Measurements from ENCODE around the gene LAMA2.
"Not testable (repeated sequence)": the region's sequence is repeated elsewhere in the genome, so short reads cannot be mapped to it uniquely, and the experiment has no call there.

Gene LAMA2

DNA sequence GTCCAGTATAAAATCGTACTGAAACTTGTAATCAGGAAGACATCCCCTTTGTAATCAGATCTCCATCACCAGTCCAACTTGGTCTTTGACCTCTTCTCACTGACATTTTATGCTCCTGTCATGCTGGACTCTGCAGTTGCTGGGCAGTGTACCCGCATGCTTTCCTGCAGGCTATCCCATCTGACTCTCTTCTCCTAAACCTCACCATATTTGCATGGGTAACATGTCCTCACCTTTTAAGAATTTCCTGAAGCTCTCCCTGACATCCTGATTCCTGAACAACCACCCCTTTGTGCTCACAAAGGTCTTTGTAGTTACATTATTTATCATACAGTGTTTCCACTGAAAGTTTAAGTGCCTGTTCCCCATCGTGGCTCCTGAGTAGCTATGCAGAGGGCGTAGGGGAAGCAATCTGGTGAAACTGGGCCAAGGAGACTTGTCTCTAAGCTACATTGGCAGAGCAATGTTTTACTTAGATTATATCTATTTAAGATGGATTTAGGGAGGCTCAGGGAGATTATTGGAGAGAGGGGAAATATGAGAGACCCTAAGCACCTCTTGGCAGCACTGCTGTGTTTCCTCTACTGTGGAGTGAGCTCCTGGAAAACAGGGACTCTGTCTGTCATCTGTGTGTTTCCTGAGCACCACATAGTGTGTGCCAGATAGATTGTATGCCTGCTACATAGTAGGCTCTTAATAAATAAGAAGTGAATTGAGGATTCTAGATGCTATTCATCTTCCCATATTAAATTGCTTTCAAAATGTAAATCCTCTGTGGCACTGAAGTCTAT, 124.0 kb downstream of the LAMA2 start:
- DNase-seq (ENCODE audit: low read depth) = no peak

DNA sequence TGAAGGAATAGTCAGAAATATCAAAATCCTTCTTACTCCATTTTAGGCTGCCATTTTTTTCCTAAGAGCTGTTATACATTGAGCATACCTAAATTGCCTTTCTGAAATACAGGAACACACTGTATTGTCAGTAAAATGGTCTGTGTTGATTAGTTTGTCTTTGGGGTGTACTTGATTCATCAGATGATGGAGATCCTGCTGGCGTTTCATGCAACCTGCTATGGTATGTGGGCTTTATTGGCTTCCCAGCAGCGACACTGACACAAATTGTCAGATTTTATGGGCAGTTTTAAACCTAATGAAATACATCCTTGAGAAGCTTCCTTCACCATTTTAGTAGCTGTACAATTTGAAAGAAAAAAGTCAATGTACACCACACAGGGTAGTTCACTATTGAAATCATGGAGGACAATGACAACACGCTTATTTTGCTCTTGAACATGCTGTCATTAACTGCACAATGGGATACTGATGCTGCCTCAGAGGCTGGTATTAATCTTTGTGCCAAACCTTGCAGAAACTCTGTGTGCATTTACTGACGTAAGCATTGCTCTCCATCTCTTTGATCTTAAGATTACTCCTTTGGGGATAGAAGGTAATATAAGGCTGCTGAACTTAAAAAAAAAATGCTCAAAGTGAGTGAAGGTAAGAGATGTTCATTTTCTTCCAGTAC, 124.9 kb downstream of the LAMA2 start:
- DNase-seq (ENCODE audit: low read depth) = no peak

DNA sequence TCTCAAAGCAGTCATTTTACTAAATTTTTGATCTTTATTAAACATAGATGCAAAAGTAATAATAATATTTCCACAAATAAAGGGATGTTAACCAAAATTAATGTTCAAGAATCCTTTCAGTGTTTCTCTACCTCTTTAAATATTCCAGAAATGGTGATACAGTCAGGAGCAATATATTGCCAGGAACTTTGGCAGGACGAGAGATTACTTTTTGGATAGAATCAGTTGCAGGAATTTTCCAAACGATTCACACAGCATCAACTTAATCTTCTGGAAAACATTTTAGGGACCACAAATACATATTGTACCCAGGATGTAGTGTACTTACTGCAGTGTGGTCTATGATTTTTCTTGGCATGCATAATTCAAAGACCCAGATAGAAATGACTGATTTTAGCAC, 125.7 kb downstream of the LAMA2 start:
- no peak for DNase-seq (ENCODE audit: low read depth)

DNA sequence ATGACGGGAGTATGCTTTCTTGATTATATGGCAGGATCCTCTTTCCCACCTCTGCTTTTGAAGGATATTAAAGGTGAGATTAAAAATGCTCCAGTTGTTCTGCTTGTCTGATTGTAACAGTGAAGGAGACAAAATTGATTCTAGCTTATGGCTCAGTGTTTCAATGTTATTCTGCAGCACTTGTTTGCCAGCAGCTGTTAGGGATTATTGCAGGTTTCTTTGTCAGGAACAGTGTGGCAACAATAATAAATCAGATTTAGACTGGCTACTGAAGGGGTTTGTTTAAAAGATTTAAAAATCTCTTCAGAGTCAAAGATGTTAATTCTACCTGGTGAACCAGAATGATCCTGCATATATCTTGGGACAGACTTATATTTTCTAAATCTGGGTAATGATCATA, 126.9 kb downstream of the LAMA2 start:
- no peak for DNase-seq (ENCODE audit: low read depth)

DNA sequence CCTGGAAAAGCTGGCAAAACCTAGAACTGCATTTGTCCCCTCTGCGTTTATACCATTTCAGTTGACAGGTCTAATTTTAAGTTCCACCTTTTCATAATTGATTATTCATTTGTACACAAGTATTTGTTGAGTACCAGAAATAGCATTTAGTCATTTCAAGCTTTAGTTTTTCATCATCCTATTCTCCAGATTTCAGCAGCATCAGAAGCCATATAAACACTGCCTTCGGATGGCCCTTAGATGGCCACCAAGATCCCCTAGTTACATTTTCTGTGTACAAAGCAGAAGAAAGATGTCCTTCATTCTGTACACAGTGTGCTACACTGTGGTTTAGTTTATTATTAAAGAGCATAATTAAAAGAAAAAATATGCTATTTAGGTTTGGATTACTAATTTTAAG, 131.4 kb downstream of the LAMA2 start:
- DNase-seq (ENCODE audit: low read depth) = no peak

DNA sequence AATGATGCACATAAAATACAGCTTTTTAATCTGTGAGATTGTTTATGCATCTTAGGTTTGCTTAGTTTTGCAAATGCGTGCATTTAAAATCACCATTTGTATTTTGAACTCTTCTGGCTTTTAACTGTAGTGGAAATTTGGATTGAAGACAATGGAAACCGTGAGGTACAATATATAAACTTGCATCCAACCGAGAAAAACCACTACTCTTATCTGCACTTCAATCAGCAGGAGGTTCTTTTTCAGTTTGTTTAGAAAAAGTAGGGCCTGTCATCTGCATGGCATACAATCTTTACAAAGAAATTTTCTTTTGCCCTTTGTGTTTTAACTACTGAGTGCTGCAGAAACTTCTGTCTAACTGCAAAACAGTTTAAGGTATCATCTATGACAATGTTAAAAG, 132.8 kb downstream of the LAMA2 start:
- no peak for DNase-seq (ENCODE audit: low read depth)

DNA sequence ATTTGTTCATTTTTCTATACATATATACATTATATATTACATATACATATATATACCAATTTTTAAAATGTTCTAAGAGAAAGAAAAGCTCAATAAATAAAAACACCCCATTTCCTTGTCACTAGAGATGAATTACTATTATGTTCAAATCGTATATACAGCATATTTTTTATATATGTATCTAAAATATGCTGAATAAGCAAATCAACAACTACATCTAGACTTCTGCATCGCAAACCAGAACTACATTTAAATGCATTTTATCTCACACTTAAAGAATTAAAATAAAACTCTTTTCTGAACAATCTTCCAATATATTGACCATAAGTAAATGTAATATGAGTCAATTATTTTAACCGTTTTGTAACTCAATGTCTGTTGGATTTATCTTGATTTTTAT, 133.9 kb downstream of the LAMA2 start:
- DNase-seq (ENCODE audit: low read depth) = no peak

DNA sequence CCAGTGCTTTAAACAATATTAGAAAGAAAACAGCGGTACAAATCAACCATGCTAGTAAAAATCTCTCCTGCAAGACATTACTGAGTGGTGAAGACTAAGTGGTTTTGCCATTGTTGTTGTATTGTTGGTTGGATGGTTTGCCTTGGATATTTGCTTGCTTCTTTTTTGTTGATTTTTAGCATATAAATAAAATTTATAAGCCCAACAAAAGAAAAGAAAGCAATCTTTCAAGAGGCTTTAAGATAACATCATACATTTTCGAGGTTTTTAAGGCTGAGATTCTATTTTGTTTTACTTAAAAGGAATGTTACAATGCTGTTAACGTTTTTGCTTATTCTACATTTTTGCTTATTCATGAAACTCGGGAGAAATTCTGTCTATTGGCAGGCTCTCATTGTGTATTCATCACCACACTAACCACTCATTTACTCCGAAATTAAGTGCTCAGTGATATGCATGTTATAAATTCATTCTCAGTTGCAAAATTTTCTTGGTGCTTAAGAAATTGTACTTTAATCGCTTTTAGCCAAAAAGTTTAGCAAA, 139.1 kb downstream of the LAMA2 start:
- peak; percentile 1 for DNase-seq (ENCODE audit: low read depth)

DNA sequence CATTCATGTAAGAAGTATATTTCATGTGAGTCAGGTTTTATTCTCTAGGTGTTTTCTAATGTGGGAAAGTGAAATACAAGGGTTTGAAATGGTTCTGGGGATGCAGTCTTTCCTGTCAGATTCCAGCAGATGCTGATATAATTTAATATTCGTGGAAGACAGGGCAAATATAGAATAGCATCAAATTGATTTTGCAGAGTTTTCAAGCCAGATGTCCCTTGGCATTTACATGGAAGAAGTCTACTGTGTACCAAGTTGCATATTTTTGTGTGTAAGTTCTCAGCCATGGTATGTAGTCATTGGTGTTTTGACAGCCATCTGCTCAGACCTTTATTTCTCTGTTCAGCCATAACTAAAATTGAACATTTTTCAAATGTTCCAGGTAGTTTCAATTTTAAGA, 143.7 kb downstream of the LAMA2 start:
- no peak for DNase-seq (ENCODE audit: low read depth)

DNA sequence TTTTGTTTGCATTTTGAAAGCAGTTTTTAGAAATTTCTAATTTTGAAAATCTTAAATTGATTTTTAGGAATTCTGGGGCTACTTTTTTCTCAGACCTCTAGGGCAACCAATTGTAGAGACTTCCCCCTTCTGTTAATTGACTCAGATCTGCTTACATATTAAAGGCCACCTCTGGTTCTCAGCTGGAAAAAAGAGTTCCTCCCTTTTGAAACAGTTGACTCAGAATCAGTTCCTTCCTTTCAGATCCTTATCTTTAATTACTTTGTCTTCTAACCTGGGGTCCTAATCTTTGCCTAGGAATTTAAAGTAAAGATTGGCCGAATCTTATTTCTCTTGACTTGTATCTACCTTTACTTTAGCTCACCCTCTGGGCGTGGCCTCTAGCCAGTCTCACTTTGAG, 146.8 kb downstream of the LAMA2 start:
- no peak for DNase-seq (ENCODE audit: low read depth)

DNA sequence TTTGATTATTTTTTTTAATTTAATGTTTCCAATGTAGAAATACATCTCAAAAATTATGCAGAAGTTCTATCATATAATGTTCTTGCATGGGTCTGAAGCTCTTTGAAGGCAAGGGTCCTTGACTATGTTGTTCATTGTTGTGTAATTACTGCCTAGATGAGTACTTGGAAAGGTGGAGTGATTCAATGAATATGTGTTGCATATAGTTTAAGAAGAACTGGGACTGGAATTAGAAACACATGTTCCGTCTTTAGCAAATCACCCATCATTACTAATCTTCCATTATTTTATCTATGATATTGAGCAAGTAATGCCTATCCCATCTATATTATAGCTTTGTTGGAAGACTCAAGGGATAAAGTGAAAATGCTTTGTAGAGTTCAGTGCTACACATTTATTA, 147.3 kb downstream of the LAMA2 start:
- no peak for DNase-seq (ENCODE audit: low read depth)

DNA sequence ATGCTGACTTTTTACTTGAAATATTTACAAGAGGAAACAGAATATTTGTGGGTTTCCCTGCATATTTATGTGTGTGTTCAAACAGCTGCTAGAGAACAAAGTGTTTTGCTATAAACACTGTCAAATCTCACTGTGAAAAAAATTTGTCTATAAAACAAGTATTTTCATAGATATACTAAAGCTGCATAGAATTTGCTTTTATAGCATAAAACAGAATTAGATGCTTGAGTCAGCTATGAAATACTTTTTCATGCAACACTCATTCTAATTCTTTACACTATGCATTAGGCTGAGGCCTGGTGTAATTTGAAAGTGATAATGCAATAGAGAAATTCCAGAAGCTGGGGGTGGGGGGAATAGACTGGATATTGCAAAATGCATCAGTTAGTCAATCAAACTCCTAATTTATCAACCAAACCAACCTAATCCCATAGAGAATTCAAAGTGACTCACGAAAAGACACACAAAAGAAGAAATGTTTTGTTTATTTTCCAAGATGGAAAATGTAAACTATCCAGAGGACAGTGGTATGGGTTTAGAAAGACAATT, 148.2 kb downstream of the LAMA2 start:
- DNase-seq (ENCODE audit: low read depth) = peak; percentile 12

DNA sequence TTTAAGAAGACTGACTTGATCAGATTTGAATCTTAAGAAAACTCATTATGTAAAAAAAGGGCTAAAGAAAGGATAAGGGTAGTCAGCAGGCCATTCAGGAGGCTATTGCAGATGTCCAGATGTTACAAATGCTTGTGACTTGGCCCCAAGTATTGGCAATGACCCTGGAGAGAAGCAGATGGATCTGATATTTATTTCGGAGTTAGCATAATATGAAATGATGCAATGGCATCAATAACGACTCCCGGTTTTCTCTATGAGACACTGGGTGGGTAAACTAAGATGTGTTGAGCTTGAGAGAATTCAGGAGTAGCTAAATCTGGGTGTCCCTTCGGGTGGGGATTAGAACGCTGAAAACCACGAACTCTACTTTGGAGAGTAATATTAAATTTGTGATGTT, 149.7 kb downstream of the LAMA2 start:
- peak; percentile 1 for DNase-seq (ENCODE audit: low read depth)

DNA sequence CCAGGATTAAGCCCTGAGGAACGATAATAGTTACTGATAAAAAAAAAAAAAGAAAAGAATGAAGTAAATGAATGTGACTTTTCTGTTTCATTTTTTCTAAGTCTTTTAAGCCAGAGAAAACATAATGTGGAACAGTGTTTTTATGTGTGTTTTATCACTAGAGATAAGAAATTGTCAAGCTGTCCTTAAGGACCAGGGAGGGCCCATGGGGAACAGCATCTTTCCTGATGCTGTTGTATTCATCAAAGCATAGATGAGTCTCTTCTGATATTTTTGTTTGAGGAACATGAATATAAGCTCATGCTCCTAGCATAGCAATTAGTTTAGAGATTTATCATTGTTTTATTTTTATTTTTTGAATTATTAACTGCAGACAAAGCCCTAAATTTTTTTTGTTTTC, 150.2 kb downstream of the LAMA2 start:
- DNase-seq (ENCODE audit: low read depth) = no peak

DNA sequence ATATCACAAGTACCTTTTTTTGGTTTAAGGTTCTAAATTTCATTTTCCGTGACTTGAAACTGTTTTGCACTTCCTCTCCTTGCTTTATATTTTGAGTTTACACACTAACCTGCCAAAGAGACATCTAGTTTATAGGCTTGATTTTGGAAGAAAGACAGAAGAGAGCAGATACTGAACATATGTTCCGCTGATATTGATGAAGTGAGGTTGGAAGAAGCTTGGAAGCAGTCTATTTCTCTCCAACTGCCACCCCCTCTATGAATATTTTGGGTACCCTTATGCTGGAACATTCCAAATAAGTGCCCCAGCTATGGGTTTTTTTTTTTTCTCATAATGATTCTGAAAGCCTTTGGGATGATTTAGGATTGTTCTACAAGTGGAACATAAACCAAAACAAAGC, 150.6 kb downstream of the LAMA2 start:
- no peak for DNase-seq (ENCODE audit: low read depth)

DNA sequence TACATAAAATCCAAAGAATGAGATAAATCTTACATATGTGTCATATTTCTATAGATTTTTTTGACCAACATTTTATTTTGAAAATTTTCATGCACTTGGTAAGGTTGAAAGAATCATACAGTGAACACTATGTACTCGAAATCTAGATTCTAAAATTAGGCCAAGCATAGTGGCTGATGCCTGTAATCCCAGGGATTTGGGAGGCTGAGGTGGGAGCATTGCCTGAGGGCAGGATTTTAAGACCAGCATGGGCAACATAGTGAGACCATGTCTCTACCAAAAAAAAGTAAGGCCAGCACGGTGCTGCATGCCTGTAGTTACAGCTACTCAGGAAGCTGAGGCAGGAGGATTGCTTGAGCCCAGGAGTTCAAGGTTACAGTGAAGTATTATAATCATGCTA, 158.6 kb downstream of the LAMA2 start:
- no peak for DNase-seq (ENCODE audit: low read depth)

DNA sequence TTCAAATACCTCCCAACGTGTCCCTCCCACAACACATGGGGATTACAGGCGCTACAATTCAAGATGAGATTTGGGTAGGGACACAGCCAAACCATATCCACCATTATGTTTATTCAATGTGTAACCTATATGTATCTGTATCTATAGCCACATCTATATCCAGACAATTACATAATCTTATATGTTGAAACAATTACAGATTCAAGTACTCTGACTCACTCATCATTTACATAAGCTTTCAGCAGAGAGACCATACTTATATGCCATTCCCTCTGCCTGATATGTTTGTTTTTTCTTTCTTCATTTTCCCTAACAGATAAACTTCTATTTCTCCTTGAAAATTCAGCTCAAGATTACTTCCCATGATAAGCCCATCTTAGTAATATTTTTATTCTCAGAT, 163.6 kb downstream of the LAMA2 start:
- no peak for DNase-seq (ENCODE audit: low read depth)

DNA sequence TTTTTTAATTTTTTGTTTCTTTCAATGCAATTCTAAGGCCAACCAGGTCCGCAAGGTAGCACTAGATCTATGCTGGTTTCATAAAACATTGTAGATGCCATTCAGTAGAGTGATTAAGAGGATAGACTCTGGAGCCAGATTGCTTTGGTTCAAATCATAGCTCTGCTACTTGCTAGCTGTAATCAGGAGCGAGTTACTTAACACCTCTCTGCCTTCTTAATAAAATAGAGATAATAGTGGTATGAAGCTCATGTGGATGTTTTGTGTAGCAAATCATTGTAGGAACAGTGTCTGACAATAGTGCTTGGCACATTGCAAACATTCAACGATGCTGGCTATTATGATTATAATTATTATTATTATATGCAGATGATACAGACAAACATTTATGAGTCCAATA, 164.9 kb downstream of the LAMA2 start:
- no peak for DNase-seq (ENCODE audit: low read depth)

DNA sequence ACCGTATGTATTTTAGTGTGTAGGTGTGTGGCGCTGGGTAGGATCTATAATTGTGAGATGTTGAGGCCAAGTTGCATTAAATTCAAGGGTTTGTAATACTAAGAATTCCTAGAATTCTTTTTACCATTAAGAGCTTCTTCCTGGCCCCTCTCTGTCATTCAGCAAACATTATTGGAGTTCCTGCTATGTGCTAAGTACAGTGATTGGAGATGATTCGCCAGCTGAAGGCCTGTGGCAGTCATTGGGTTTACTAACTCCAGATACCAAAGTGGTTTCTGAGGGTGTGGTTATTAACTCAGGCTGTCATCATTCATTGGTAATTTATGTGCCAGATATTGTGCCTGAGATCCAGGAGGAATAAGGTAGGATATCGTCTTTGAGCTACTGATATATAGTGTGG, 167.1 kb downstream of the LAMA2 start:
- DNase-seq (ENCODE audit: low read depth) = no peak

DNA sequence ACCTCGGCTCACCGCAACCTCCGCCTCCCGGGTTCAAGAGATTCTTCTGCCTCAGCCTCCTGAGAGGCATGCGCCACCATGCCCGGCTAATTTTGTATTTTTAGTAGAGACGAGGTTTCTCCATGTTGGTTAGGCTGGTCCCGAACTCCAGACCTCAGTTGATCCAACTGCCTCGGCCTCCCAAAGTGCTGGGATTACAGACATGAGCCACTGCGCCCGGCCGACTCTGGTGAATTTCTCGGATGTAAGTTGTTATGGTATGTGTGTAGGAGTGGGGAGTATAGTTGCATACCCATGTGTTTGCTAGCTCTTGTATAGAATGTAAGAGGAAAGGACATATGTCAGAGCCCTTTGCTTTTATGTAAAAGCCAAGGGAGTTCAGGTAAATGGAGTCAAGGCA, 170.2 kb downstream of the LAMA2 start:
- not testable (repeated sequence) for DNase-seq (ENCODE audit: low read depth)

DNA sequence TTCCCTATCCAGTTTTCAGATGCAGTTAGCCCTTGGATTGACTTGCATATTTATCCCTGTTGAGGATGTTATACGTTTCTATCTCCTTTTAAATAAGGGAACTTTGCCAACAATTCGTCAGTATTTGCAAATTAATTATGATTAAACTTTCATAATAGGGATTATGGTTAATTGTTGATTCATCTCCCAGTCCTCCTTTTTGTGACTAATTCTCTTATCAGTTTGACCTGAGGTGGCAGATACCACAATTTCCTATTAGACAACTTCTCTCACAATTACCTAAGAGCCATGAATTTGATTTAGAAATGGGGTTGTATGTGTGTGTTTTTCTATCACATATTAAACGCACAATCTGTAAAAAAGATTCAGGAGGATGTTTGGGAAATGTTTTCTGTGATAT, 172.9 kb downstream of the LAMA2 start:
- no peak for DNase-seq (ENCODE audit: low read depth)

DNA sequence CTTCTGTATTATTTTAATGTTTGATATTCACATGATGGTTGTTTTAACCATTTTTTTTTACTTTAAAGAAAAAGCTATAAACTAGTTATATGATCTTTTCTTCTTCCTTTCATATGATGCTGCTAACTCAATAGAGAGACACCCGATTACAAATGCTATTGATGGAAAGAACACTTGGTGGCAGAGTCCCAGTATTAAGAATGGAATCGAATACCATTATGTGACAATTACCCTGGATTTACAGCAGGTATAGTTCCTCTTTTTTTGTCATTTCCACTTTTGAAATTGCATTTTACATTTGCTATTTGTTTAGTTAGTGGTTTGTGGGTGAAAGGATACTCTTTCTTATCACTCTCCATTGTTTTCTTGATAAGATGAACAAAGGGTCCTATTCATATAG, 176.7 kb downstream of the LAMA2 start:
- no peak for DNase-seq (ENCODE audit: low read depth)

DNA sequence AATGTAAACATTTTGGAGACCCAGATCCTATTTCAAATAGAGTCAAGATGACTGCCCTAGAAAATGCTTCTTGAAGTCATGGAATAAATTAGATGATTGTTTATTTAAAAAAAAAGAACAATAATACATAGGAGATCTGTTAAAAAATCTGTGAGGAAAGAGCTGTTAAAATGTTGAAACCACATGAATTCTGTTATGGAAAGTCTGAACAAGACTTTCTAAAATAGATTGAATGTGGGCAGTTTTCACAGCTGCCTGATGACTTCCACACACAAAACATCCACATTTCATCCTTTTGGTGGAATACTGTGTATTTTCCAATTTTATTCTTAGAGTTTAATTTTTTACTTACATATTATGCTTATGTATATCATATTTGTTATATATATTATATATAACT, 186.1 kb downstream of the LAMA2 start:
- DNase-seq (ENCODE audit: low read depth) = no peak
